PC-9 (cell line): ENCODE results near the gene ARHGDIA. TPM values are rescaled to one million over a fixed set of nuclear protein-coding genes. Genes with fewer than 3 reads are reported as not detected.

Experiments
- BruUV-seq: library from RNA; stranded (reverse); fragments of 400-500 nt; replicated peaks from 2 replicates; lab custom pipeline; 2021; lab: Mats Ljungman, UMichigan
- CTCF ChIA-PET: fragments of 300-600 bp; sonication (Branson Sonifier 250); formaldehyde crosslinking; loops from one replicate; lab custom pipeline; 2022; ENCODE audit warnings: antibody characterized with exemption; lab: Charles Lee
- POLR2A ChIA-PET: fragments of 300-600 bp; sonication (Branson Sonifier 250); formaldehyde crosslinking; loops from one replicate; lab custom pipeline; 2022; ENCODE audit warnings: antibody characterized with exemption; ENCODE audit not compliant: unreplicated experiment; lab: Charles Lee
- DNase-seq, 2 experiments: peaks; one replicate each; pipeline versions ENCODE4 v3.0.0 to v3.0.0-alpha.2; 2015 to 2022; ENCODE audit warnings: mixed read lengths in 1 of 2
- H2AFZ ChIP-seq: fragments of 200-600 bp; sonication (generic); 2 replicates; pipeline ENCODE4 v1.8.1; 2017; ENCODE audit warnings: antibody characterized with exemption
- H3F3A ChIP-seq: fragments of 200-600 bp; sonication (generic); 2 replicates; pipeline ENCODE4 v1.8.1; 2017; ENCODE audit warnings: antibody characterized with exemption, mild to moderate bottlenecking, low read depth; ENCODE audit not compliant: insufficient read depth
- H3K27ac ChIP-seq: fragments of 200-600 bp; sonication (generic); 2 replicates; pipeline ENCODE4 v1.6.1; 2016; ENCODE audit warnings: mixed run types
- H3K27me3 ChIP-seq: fragments of 200-600 bp; sonication (generic); 2 replicates; pipeline ENCODE4 v1.6.1; 2016; ENCODE audit warnings: low read depth, mixed run types; ENCODE audit not compliant: insufficient read depth
- H3K36me3 ChIP-seq: fragments of 200-600 bp; sonication (generic); 2 replicates; pipeline ENCODE4 v1.6.1; 2016; ENCODE audit warnings: low read depth, mixed run types
- H3K4me1 ChIP-seq: fragments of 200-600 bp; sonication (generic); replicated peaks from 2 replicates; pipeline ENCODE4 v1.6.1; 2016; ENCODE audit warnings: mixed run types; ENCODE audit not compliant: insufficient read depth
- H3K4me2 ChIP-seq: fragments of 200-600 bp; sonication (generic); 2 replicates; pipeline ENCODE4 v1.6.1; 2017; ENCODE audit warnings: mixed run types
- H3K4me3 ChIP-seq: fragments of 200-600 bp; sonication (generic); 2 replicates; pipeline ENCODE4 v1.6.1; 2016; ENCODE audit warnings: mixed run types
- H3K79me2 ChIP-seq: fragments of 200-600 bp; sonication (generic); 2 replicates; pipeline ENCODE4 v1.6.1; 2017; ENCODE audit warnings: low read depth, mixed run types
- H3K9me2 ChIP-seq: fragments of 200-600 bp; sonication (generic); 2 replicates; pipeline ENCODE4 v1.8.1; 2017; ENCODE audit warnings: mild to moderate bottlenecking; ENCODE audit not compliant: insufficient read depth
- H3K9me3 ChIP-seq: fragments of 200-600 bp; sonication (generic); 2 replicates; pipeline ENCODE4 v1.8.1; 2016; ENCODE audit warnings: low read depth; ENCODE audit not compliant: insufficient read depth
- H4K20me1 ChIP-seq: fragments of 200-600 bp; sonication (generic); 2 replicates; pipeline ENCODE4 v1.8.1; 2017; ENCODE audit not compliant: insufficient read depth
- EZH2 ChIP-seq: fragments of 200-600 bp; sonication (generic); IDR thresholded peaks from 2 replicates; pipeline ENCODE4 v1.8.0; 2017; ENCODE audit warnings: antibody characterized with exemption, low read depth
- intact Hi-C: fragments of 100-400 bp; cut with micrococcal nuclease; formaldehyde crosslinking; loops from one replicate; pipeline ENCODE4 v1.10.0; 2022; ENCODE audit not compliant: unreplicated experiment
- total RNA-seq: library from RNA; stranded (reverse); gene quantifications from 2 replicates; pipeline ENCODE4 v1.2.3, GENCODE V29; 2021
- TF ChIP-seq, protein P1 (sequence below): fragments of 200-600 bp; sonication (generic); conservative IDR thresholded peaks from 2 replicates; pipeline ENCODE4 v1.6.1; 2017; ENCODE audit warnings: mixed run types, antibody characterized with exemption, mild to moderate bottlenecking, moderate library complexity

The ARHGDIA gene
- total RNA-seq, 1 experiment from 2014 or later = 309 TPM

DNA sequence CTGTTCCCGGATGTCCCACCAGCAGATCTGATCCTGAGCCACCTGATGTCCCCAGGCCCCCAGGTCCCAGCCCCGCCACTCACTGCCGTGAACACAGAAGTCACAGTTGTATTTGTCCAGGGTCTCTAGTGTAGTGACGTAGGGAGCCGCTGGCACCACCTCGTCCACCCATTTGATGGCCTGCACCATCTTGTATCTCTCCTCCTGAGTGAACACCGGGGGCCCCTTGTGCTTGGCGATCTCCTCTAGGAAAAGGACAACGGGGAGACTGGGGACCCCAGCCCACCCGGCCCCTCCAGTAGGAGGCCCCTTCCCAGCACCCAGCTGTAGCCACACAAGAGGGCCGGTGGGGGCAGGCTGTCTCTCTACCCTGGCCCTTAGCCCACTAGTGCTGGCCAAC lies 37.7 kb upstream of the ARHGDIA start:
- H3F3A ChIP-seq = peaks cover 21% of the 10 kb centered on the region
- H3K27me3 ChIP-seq = no peaks in the 10 kb centered on the region
- CTCF ChIA-PET = interaction anchor here (0.7 kb wide), 1 partner anchor 31 kb away, joined by 5 read pairs; no protein-coding TSS in a partner anchor
- peaks cover 28% of the 10 kb centered on the region for H3K4me1 ChIP-seq
- H3K4me3 ChIP-seq = no peak overlapping the region
- no peak overlapping the region for H3K27ac ChIP-seq
- intact Hi-C loops = no loop called here
- no TSS peak for BruUV-seq
- no peaks in the 10 kb centered on the region; the same call in 1 of the 2 replicates for H3K36me3 ChIP-seq
- no peak overlapping the region for H3K4me2 ChIP-seq
- H3K79me2 ChIP-seq = no peaks in the 10 kb centered on the region
- no peaks in the 10 kb centered on the region for H3K9me2 ChIP-seq
- POLR2A ChIA-PET = no interaction called here
- TF ChIP-seq EZH2 = no peak
- TF ChIP-seq, protein P1, sequence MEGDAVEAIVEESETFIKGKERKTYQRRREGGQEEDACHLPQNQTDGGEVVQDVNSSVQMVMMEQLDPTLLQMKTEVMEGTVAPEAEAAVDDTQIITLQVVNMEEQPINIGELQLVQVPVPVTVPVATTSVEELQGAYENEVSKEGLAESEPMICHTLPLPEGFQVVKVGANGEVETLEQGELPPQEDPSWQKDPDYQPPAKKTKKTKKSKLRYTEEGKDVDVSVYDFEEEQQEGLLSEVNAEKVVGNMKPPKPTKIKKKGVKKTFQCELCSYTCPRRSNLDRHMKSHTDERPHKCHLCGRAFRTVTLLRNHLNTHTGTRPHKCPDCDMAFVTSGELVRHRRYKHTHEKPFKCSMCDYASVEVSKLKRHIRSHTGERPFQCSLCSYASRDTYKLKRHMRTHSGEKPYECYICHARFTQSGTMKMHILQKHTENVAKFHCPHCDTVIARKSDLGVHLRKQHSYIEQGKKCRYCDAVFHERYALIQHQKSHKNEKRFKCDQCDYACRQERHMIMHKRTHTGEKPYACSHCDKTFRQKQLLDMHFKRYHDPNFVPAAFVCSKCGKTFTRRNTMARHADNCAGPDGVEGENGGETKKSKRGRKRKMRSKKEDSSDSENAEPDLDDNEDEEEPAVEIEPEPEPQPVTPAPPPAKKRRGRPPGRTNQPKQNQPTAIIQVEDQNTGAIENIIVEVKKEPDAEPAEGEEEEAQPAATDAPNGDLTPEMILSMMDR = no peak
- H3K9me3 ChIP-seq = no peaks in the 10 kb centered on the region
- no peaks in the 10 kb centered on the region; the same call in 1 of the 2 replicates for H4K20me1 ChIP-seq
- DNase-seq = no peak
- H2AFZ ChIP-seq = no peak overlapping the region

DNA sequence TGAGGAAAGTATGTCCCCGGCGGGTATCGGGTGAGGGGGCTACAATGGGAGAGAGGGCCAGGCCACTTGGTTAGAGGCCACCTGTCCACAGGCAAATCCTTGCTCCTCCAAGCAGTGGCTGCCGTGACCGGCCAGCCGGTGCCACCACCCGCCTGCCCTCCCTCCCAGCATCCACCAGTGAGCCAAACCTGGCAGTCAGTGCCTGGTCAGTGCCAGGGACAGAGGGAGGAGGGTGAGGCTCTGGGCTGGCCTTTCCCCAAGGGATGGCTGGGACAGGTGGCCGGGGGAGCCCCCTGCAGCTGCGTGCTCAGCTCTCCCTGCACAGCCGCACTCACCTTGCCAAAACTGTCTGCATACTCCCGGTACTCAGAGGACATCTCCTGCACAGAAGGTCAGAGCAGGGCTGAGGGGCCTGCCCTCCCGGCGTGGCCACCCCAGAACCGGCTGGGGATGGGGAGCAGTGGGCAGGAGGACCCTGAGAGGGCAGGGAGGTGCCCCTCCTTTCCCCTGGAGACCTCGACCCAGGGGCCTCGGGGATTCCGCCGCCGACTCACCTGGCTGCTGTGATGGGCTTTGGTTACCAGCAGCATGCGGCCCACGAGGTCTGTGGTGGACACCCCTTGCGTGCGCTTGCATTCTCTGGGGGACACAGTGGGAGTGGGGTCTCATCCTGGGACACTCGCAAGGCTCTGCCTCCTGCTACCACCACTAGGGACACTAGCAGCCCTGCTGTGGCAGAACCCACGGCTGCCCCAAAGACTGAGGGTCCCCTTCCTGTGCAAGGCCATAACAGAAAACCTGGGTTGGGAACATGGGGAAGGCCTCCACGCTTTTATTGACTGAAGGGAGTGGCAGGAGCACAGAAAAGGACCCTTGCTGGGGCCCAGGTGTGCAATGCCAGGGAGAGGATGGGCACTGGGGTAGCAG lies 36.3 kb upstream of the ARHGDIA start:
- H3K79me2 ChIP-seq = no peaks in the 10 kb centered on the region
- peaks cover 17% of the 10 kb centered on the region for H3K4me1 ChIP-seq
- H3K4me3 ChIP-seq = no peak overlapping the region
- no peak overlapping the region for H2AFZ ChIP-seq
- H4K20me1 ChIP-seq = no peaks in the 10 kb centered on the region
- H3K9me2 ChIP-seq = no peaks in the 10 kb centered on the region
- ChIA-PET POLR2A (no interaction called here), CTCF (no interaction called here)
- TF ChIP-seq EZH2 = no peak
- TF ChIP-seq, protein P1 = no peak
- no peaks in the 10 kb centered on the region; the same call in 1 of the 2 replicates for H3K36me3 ChIP-seq
- no peak overlapping the region for H3K4me2 ChIP-seq
- H3K9me3 ChIP-seq = no peaks in the 10 kb centered on the region
- H3F3A ChIP-seq = peaks cover 9% of the 10 kb centered on the region
- no peak for DNase-seq
- intact Hi-C loops = no loop called here
- BruUV-seq = no TSS peak
- no peak overlapping the region for H3K27ac ChIP-seq
- H3K27me3 ChIP-seq = no peaks in the 10 kb centered on the region

DNA sequence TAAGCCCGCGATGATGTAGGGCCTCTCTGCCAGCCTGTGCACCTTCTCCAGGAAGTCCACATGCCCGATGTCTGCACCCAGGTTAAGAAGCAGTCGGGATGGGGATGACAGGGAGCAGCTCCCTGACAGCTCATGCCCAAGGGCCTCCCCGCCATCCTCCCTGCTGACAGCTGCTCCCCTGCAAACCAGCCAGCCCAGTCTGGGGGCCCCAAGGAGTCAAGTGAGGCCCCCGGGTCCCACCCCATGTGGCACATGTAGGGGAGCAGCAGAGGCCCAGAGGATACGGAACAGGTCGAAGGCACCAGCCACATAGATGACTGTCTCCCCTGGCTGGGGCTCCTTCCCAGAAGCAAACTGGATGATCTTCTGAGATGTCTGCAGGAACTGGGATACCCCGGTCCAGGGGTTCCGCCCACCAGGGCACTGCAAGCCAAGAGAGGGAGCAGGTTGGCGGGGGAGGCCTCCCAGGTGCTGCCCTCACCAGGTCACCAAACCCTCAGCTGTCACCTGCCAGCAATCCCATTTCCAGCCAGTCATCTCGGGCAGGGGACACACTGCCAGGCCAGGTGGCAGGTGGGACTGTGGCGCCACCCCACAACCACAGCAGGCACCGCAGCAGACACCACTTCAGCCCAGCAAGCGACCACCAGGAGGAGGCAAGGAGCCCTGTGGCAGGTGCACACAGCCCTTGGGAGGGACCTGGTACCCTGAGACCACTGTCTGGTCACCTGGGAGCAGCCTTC lies 35.5 kb upstream of the ARHGDIA start:
- intact Hi-C loops = no loop called here
- no peaks in the 10 kb centered on the region for H3K9me2 ChIP-seq
- peaks cover under 1% of the 10 kb centered on the region; the same call in 1 of the 2 replicates for H3F3A ChIP-seq
- H4K20me1 ChIP-seq = no peaks in the 10 kb centered on the region
- H2AFZ ChIP-seq = no peak overlapping the region
- BruUV-seq = no TSS peak
- ChIA-PET POLR2A (no interaction called here), CTCF (interaction anchor here (0.5 kb wide), 1 partner anchor 47 kb away, joined by 20 read pairs; no protein-coding TSS in a partner anchor)
- H3K4me1 ChIP-seq = peaks cover 8% of the 10 kb centered on the region
- no peak overlapping the region for H3K4me3 ChIP-seq
- no peak overlapping the region for H3K4me2 ChIP-seq
- H3K27ac ChIP-seq = no peak overlapping the region
- H3K36me3 ChIP-seq = no peaks in the 10 kb centered on the region
- peak in 1 of 2 experiments; percentile 34 for DNase-seq
- H3K79me2 ChIP-seq = no peaks in the 10 kb centered on the region
- no peaks in the 10 kb centered on the region for H3K9me3 ChIP-seq
- H3K27me3 ChIP-seq = no peaks in the 10 kb centered on the region
- TF ChIP-seq, protein P1 = no peak; the same call in 1 of the 2 replicates
- TF ChIP-seq EZH2 = no peak
